ENCODE data around the gene CD34.
A peak's percentile ranks its signal among the peaks of the same experiment; 100 is the strongest.
"Not testable (repeated sequence)": the region's sequence is repeated elsewhere in the genome, so short reads cannot be mapped to it uniquely, and the experiment has no call there.

The CD34 gene

GRCh38 chr1:207883104-207883651 is 27.7 kb downstream of the CD34 start:
- peak overlapping the region; percentile 73 for H3K4me2 ChIP-seq
- no peak for TF ChIP-seq Cebpa-rat (IDR thresholded peaks at IDR 0.05)

GRCh38 chr1:207882692-207883091 is 28.2 kb downstream of the CD34 start:
- Histone ChIP-seq H3K27me3 (no peaks in the 10 kb centered on the region), H3K9ac (no peak overlapping the region), H3K4me1 (peaks cover 52% of the 10 kb centered on the region), H3K4me3 (no peak overlapping the region), H4K20me1 (no peaks in the 10 kb centered on the region), H3K27ac (no peak overlapping the region), H3K9me3 (no peaks in the 10 kb centered on the region), H3K36me3 (no peaks in the 10 kb centered on the region), H3K4me2 (peak overlapping the region; percentile 73)
- no peak for TF ChIP-seq Cebpa-rat (IDR thresholded peaks at IDR 0.05)

More at GRCh38 chr1:207883104-207883651, 27.7 kb downstream of the CD34 start:
- H3K27ac ChIP-seq = no peak overlapping the region
- peaks cover 57% of the 10 kb centered on the region for H3K4me1 ChIP-seq
- H3K27me3 ChIP-seq = no peaks in the 10 kb centered on the region
- no peak overlapping the region for H3K4me3 ChIP-seq
- H3K9me3 ChIP-seq = no peaks in the 10 kb centered on the region
- no peaks in the 10 kb centered on the region for H4K20me1 ChIP-seq
- H3K36me3 ChIP-seq = no peaks in the 10 kb centered on the region
- no peak overlapping the region for H3K9ac ChIP-seq

- Histone ChIP-seq H4K20me1 (no peaks in the 10 kb centered on the region), H3K27me3 (no peaks in the 10 kb centered on the region), H3K4me2 (no peak overlapping the region), H3K36me3 (no peaks in the 10 kb centered on the region), H3K9me3 (no peaks in the 10 kb centered on the region), H3K27ac (no peak overlapping the region), H3K9ac (no peak overlapping the region), H3K4me3 (no peak overlapping the region), H3K4me1 (peaks cover 44% of the 10 kb centered on the region)
- TF ChIP-seq Cebpa-rat (IDR thresholded peaks at IDR 0.05) = no peak
Observed at GRCh38 chr1:207878939-207879338, 32.0 kb downstream of the CD34 start.

GRCh38 chr1:207877914-207878313 is 33.0 kb downstream of the CD34 start:
- not testable (repeated sequence) for H4K20me1 ChIP-seq, H3K9me3 ChIP-seq, H3K36me3 ChIP-seq, H3K27ac ChIP-seq, H3K9ac ChIP-seq, H3K4me2 ChIP-seq, H3K4me3 ChIP-seq, H3K27me3 ChIP-seq
- peaks cover 44% of the 10 kb centered on the region for H3K4me1 ChIP-seq

- H3K36me3 ChIP-seq = no peaks in the 10 kb centered on the region
- H4K20me1 ChIP-seq = no peaks in the 10 kb centered on the region
- H3K4me1 ChIP-seq = peaks cover 46% of the 10 kb centered on the region
- H3K9me3 ChIP-seq = no peaks in the 10 kb centered on the region
- H3K27me3 ChIP-seq = no peaks in the 10 kb centered on the region
- no peak overlapping the region for H3K4me2 ChIP-seq
- H3K9ac ChIP-seq = no peak overlapping the region
- no peak overlapping the region for H3K4me3 ChIP-seq
- no peak overlapping the region for H3K27ac ChIP-seq
- no peak for TF ChIP-seq Cebpa-rat (IDR thresholded peaks at IDR 0.05)
Observed at GRCh38 chr1:207876131-207876530, 34.8 kb downstream of the CD34 start.

- Histone ChIP-seq H3K27ac (no peak overlapping the region), H3K9me3 (no peaks in the 10 kb centered on the region), H4K20me1 (no peaks in the 10 kb centered on the region), H3K9ac (no peak overlapping the region), H3K4me1 (peaks cover 46% of the 10 kb centered on the region), H3K27me3 (no peaks in the 10 kb centered on the region), H3K4me3 (no peak overlapping the region), H3K4me2 (no peak overlapping the region), H3K36me3 (no peaks in the 10 kb centered on the region)
- TF ChIP-seq Cebpa-rat (IDR thresholded peaks at IDR 0.05) = no peak
Observed at GRCh38 chr1:207875532-207875931, 35.4 kb downstream of the CD34 start.

- no peak for TF ChIP-seq Cebpa-rat (IDR thresholded peaks at IDR 0.05)
- peak overlapping the region; percentile 12; the same call in 1 of the 2 replicates for H3K9ac ChIP-seq
- H3K9me3 ChIP-seq = no peaks in the 10 kb centered on the region
- peaks cover 59% of the 10 kb centered on the region for H3K4me1 ChIP-seq
- no peaks in the 10 kb centered on the region for H3K27me3 ChIP-seq
- H3K36me3 ChIP-seq = no peaks in the 10 kb centered on the region
- H4K20me1 ChIP-seq = no peaks in the 10 kb centered on the region
- H3K4me2 ChIP-seq = peak overlapping the region; percentile 68
- peak overlapping the region; percentile 24; the same call in 1 of the 2 replicates for H3K27ac ChIP-seq
- no peak overlapping the region for H3K4me3 ChIP-seq
Observed at GRCh38 chr1:207873055-207873890, 37.7 kb downstream of the CD34 start.

- Histone ChIP-seq H3K9ac (no peak overlapping the region; the same call in 1 of the 2 replicates), H3K4me2 (peak overlapping the region; percentile 68), H3K9me3 (no peaks in the 10 kb centered on the region), H3K27me3 (no peaks in the 10 kb centered on the region), H4K20me1 (peaks cover 1% of the 10 kb centered on the region; the same call in 1 of the 2 replicates), H3K36me3 (no peaks in the 10 kb centered on the region), H3K4me3 (no peak overlapping the region), H3K4me1 (peaks cover 66% of the 10 kb centered on the region), H3K27ac (no peak overlapping the region)
- TF ChIP-seq Cebpa-rat (IDR thresholded peaks at IDR 0.05) = no peak
Observed at GRCh38 chr1:207872621-207873020, 38.3 kb downstream of the CD34 start.

GRCh38 chr1:207871117-207871649 is 39.7 kb downstream of the CD34 start:
- Histone ChIP-seq H3K4me2 (no peak overlapping the region), H3K27me3 (no peaks in the 10 kb centered on the region), H3K4me1 (peaks cover 73% of the 10 kb centered on the region), H3K9me3 (no peaks in the 10 kb centered on the region), H3K36me3 (no peaks in the 10 kb centered on the region), H3K9ac (no peak overlapping the region), H4K20me1 (peaks cover 8% of the 10 kb centered on the region; the same call in 1 of the 2 replicates), H3K27ac (no peak overlapping the region), H3K4me3 (no peak overlapping the region)
- TF ChIP-seq Cebpa-rat (IDR thresholded peaks at IDR 0.05) = no peak
